HG03460 (cell line): ENCODE measurements around the gene ZMIZ1.

Experiments used
- ATAC-seq: cut with Tn5 transposase; IDR thresholded peaks from one replicate; pipeline ENCODE4 v1.9.1; 2021; ENCODE audit not compliant: unreplicated experiment

Gene ZMIZ1

DNA sequence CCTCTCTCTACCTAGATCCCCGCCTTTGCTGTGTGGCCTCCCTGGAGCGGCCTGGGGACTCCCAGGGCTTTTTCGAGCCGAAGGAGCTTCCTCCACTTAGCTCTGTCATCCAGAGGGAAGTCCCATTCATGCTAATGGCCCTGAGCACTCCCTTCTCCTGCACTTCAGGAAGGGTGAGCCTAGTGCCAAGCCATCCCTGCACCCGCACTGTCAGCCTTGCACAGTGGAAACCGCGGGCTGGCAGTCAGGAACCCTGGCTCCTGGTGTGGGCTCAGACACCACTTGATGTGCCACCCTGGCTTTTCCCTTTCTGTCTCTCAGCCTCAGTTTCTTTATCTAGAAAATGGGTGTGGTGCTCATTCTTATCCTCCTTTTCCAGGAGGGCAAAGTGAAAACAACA lies 131.6 kb downstream of the ZMIZ1 start:
- no peak for ATAC-seq

DNA sequence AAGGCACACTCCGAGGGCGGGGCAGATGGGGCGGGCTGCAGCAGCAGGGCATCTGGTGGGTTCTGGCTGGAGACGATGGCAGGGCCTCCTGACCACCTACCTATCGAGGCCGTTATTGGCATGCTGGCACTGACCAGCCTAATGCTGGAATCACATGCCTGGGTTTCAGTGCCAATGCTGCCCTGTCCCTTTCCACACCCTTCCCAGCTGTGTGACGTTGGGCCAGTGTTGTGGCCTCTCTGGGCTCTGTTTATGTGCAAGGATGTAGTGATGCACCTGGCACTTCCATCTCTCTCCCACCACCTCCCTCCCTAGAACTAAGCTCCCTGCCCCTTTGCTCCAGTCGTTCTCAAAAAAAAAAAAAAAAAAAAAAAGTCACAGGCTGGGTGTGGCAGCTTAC lies 132.9 kb downstream of the ZMIZ1 start:
- ATAC-seq: no peak

DNA sequence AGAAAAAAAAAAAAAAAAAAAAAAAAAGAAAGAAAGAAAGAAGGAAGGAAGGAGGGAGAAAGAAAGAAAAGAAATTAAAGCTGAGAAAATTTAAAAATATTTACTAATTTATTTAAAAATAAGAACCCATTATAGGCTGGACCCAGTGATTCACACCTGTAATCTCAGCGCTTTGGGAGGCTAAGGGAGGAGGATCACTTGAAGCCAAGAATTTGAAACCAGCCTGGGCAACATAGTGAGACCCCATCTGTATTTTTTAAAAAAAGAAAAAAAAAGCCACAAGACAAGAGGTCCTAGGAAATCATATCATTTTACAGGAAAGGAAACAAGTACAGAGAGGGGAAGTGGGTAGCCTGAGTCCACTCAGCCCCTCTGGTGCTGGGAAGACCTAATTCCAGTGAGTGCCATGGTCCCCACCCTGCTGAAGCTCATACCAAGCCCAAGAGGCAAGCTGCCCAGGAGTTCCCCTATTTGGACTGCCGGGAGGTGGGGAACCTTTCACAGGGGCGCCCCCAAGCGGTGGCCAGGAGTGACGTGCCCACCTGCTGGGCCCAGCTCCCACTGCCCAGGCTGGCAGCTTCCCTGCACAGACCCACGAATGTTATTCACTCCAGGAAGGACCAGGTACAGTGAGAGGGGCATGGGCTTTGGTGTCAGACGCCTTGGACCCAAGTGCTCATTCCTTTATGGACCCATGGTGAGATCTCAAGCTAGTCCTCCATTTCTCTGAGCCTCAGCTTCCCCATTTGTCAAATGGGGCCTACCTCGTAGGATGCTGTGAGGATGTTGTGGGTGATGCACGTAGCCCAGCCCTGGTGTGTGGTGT lies 133.6 kb downstream of the ZMIZ1 start:
- no peak for ATAC-seq

DNA sequence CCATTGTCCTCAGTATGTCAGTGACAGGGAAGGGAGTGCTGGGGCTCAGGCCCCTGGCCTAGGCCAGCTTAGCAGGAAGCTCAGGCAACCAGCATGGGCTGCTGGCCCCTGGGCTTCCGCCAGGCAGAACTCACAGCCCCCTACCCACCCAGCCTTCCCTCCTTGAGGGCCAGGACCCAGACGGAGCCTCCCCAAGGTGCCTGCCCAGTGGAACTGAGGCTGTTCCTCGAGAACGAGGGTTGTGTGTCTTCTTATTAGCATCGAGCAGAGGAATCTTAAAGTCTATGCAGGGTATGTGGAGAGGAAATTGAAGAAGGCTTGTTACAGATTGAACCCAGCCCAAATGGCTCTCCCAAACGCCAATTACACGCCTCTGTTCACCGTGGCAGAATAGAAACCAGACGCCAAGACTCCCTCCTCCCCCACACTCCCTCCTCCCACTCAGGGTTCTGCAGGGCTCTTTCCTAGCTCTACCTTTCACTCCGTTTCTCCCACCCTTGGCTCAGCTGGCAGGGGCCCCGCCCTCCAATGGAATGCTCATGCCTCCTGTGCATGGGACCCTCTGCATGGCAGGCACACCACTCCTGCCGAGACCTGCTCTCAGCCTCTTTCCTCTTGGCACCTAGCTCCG lies 134.4 kb downstream of the ZMIZ1 start:
- no peak for ATAC-seq

DNA sequence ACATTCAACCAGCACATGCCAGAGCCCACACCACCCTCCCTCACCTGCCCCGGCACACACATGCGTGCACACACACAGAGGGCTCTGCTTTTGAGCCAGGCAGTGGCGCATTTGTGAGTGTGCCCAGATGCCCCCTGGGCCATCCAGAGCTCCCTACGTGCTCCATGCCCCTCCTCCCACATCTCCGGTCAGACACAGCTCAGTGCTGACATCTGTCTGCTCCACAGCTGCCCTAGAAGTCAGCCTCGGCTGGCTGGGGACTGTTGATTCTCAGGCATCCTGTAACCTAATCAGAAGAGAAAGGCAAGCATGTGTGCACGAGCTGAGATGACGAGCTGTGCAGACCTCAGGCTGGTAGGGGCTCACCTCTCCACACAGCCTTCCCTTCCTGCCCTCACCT lies 135.1 kb downstream of the ZMIZ1 start:
- ATAC-seq: no peak

DNA sequence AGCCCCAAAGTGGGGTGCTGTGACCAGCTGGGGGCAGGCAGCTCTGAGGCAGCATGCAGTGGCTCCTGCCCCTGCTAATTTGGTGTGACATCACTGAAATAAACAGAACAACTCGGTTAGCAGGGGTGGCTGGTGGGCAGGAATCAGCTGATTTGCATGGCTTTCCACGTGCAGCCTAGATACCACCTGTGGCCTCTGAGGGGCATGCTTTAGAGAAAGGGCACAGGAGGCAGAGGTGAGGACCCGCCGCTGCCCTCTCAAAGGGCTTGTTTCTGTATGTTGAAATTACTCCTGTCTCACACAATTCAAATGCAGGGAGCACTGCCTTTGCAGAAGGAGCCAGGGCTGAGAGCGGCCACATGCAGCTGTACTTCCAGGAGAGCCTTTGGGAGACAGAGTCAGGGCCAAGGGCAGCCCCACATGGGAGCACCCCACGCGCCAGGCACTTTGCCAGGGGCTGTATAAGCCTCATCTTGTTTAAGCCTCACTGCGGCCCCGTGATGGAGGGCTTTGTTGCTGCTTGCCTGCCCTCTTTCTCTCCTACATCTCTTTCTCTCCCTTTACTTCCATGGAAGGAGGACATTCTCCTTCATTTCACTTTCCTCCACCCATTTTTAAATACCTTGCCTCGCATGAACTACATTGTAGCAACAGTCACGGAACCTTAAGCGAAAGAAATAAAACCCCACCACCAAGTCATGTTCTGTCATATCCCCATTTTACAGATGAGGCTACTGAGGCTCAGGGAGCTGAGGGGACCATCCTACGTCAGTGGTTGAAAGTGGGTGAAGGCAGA lies 137.7 kb downstream of the ZMIZ1 start:
- no peak for ATAC-seq

DNA sequence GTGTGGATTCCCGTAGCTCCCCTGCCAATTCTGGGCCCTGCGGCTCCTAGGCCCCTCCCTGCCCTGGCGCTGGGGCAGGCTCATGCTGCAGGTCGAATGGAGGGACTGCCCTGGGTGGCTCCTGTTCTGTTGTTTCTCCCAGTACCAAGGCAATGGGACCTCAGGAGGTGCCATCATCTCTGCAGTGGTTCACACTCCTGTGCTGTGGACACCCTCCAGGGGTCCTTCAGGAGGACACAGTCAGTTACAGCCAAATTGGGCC lies 138.3 kb downstream of the ZMIZ1 start:
- ATAC-seq: no peak

DNA sequence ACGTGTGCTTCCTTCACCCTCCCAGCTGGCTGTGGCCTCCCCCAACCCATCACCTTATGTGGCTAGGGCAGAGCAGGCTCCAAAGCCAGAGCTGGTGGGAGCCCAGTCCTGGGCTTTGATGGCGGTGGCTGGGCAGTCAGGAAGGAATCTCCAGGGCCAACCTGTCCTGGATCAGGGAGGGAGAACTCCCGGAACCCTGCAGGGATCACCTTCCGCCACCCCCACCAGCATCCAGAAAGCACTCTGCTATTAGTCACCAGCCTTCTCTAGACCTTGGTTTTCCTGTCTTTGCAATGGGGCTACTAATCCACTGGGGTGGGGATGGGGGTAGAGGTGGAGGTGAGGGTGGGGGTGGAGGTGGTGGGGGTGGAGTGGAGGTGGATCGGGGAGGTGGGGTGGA lies 139.0 kb downstream of the ZMIZ1 start:
- ATAC-seq: no peak

DNA sequence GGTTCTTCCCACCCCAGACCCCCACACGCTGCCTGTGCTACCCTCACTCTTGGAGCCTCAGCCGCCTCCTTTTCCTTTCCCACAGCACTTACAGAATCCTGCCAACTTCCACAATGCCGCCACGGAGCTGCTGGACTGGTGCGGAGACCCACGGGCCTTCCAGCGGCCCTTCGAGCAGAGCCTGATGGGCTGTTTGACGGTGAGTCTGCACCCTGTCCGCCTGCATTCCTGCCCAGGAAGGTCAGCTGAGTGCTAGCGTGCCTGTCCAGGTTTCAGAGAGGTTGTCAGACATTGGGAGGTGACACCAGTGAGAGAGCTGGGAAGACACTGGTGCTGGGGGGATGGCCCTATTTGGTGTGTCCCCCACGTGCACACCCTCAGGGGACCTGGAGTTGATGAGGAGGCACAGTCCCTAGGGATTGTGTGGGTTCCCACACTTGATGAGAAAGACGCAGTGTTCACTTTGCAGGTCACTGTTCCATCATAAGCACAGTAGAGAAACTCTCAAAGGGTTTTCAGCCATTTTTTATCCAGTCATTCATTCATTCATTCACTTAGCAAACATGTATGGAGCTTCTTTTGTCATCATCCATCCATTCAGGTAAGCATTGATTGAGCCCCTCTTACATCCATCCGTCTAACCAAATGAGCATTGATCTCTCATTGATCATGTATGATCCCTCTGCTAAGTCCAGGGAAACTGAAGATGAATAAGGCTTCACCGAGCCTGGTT lies 139.7 kb downstream of the ZMIZ1 start:
- ATAC-seq: no peak

DNA sequence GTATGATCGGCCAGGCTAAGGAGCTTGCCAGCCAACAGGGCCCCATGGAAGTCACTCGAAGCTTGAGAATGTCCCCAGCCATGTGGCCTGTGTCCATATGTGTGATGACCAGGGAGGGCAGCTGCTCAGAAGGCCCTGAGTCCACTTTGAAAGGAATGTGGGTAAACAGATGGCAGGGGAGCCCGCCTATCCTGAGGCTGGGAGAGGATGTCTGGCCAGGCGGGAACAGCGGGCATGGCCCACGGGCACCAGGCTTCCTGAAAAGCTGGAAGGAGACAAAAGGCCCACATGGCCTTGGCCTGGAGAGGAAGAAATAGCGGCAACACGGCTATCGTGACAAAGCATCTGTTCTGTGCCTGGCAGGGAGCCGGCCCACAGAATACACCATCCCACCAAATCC lies 140.6 kb downstream of the ZMIZ1 start:
- no peak for ATAC-seq

DNA sequence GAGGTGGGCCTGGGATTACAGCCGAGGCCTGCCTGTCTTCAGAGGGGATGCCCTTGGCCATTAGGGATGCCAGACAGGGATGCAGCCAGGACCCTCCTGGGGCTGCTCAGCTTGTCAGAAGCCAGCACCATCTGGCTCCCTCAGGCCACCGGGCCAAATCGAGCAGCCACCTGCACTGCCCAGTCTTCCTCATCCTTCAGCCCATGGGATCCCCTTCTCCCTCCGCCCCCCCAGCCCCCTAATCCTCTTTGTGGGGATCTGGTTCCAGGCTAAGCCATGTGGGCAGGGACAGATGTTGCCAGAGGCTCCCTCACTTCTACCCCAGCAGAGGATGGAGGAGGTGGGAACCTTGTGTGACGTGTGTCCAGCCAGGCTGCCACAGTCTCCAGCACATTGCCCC lies 141.1 kb downstream of the ZMIZ1 start:
- no peak for ATAC-seq

DNA sequence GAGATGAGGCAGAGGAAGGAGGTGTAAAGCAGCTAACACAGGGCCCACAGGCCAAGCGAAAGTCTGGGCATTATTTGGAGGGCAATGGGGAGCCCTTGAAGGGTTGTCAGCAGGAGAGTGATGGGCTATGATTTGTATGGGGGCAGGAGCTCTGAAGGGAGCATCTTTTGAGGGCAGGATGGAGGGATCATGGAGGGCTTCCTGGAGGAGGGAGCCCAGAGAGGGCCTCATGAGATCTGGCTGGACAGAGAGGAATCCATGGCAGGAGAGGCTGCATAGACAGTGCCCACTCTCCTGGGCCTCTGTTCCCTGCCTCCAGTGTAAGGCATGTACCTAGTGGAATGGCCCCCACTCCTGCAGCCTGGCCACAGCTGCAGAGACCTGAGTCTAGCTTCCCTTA lies 141.9 kb downstream of the ZMIZ1 start:
- no peak for ATAC-seq

DNA sequence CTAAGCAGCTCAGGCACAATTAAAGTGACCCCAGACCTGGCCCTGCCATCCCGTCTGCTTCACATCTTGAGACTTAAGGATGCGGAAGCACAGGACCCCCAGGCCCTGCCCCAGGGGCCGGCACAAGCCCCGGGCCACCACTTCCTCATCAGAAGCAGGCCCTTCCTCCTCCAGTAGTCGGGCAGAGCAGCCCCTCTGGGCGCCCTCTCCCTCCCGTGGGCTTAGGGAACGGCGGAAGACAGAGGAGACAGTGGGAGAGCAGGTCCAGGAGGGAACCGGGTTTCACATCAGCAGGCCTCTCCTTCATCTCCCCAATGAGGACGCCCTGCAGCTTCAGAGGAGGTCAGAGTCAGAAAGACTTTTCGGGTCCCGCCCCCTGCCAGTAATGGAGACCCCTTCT lies 142.8 kb downstream of the ZMIZ1 start:
- ATAC-seq: no peak

DNA sequence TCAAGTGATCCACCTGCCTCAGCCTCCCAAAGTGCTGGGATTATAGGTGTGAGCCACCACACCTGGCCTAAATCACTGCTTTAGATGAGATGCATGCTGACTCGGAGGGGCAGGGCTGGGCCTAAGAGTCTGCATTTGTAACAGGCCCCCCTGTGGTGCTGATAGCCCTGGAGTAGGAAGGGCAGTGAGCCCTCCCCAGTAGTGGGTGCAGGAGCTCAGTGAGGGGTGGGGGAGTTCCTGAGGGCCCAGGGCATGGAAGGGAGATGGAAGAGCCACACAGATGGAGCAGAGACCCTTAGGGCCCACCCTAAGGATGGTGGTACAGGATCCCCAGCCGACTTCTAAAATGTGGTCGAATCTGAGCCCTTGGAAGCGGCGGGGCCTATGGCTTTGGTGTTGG lies 146.8 kb downstream of the ZMIZ1 start:
- no peak for ATAC-seq

DNA sequence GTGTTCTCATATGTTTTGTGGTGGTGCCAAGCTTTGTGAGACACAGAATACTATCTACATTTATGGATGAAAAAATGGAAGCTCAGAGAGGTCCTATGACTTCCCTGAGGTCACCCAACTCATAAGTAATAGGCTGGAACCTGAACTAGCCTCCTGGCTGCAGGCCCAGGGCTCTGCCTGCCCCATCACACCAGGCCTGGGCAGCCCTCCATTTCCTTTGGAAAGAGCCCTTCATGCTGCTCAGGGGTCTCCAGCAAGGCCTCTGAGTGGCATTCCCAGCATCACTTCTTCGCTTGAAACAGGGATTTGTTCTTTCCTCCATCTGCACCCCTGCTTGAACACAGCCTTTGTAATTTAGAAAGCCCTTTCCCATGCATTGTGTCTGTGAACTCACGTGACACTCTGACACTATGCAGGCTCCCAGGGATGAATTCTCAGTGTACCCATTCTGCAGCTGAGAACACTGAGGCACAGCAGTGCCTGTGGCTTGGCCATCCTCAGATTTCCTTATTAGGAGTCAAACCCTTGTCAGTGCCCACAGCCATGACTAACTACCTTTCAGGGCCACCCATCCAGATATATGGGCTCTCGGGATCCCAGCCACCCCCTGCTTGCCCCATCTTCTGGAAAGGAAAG lies 150.7 kb downstream of the ZMIZ1 start:
- ATAC-seq: no peak

DNA sequence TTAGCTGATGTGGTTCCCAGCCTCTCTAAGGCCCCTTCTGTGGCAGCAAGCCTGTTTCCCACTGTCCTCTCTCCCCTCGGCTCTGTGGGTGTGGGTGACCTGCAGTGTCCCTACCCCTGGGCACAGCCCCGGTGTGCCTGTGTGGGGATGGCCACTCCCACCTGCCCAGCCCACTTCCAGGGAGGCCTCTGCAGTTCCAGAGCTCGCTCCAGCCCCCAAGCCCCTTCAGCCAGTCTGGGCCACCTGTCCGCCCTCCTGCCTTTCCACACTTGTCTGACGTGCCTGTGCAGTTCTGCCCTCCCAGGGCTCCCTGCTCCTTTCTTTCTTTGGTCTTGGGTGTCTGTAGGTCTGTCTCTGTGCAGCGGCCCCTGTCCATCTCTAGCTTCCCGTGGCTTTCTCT lies 151.5 kb downstream of the ZMIZ1 start:
- ATAC-seq: no peak

DNA sequence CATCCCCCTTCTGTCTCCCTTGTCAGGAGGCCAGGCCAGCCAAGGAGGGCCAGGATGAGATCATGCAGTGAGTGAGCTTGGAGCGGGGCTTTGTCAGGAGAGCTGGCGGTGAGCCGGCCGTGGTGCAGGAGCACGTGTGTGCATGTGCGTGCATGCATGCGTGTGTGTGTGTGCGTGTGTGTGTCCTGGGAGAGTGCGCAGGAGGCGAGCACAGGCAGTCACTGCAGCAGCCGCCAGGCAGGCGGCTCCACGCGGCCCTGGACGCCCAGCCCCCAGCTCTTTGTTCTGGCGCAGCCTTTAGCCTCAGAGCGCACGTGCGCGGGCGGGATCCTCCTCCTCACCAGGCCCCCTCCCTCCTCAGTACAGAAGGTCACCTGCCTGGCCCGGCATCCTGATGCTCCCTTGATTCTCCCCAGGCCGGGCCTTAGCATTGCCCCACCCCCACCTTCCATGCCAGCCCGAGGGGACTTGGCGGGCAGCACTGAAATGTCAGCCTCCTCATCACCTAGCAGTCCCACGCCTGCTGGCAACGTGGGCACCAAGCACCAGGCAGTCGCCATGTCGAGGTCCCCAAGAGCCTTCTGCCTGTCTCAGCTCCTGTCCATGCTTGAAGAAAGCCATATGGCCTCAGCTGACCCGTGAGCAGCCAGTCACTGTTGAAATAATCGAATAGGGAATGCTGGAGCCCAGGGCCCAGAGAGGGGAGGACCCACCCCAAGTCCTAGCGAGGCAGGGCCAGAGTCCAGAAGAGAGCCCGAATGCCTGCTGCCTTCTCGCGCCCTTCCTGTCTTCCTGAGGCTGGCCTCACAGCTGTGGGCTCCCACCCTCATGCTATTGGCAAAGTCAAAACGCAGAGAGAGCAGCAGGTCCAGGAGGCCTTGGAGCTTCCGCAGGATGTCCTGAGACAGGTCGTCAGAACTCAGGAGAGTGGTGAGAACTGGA lies 152.6 kb downstream of the ZMIZ1 start:
- no peak for ATAC-seq

DNA sequence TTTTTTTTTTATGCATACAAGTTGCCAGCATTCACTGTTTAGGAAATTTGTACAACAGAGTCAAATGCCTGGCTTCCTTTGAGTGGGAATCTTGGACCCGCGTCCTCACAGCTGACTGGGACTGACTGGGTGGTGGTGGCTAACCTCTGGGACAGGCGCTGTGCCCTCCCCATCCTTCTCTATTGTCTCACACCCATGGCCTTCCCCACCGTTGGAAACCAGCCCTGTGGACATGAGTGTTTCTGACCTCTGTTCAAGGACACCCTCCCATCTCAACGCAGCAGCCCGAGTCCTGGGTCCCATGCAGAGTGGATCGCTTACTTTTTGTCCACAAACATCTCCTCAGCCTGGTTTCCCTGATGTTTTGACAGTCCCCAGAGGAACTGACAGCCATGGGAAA lies 153.4 kb downstream of the ZMIZ1 start:
- ATAC-seq: no peak

DNA sequence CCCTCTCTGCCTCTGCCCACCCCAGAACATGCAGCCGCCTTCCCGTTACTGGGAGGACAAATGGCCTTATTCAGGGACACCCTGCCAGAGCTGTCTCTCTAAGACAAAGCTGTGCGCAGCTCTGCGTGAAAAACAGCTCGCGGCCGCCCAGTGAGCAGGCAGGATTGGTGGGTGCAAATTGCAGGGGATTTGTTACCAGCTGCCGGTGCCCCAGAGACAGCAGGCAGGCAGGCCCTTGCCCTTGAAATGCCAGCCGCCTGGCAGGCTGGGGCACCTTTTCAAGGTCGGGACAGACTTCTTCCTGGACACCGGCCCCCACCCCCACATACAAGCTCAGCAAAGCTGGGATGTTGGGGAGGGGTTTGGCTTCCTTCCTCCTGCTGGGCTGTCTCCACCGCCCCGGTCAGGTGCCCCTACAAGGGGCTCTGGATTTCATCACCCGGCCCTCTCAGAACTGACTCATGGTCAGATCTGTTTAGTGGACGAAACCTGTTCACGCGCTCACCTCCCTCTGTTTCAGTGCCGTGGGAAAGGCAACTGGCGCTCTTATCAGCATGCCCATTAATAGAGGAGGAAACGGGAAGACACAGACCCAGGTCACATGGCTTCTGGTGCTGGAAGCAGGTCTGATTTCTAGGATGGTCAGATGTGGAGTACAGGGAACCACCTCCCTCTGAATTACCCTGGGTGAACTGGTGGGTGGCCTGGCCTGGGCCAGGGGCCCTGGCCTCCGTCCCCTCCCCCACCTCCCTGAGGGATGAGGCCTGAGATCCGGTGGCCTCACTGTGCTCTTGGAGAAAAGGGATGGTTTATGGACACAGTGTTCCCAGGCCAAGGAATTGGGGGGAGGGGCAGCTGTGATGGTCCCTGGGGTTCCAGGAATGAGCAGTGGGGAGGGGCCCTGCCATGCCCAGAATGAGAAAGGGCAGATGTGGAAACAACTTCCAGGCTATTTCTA lies 154.6 kb downstream of the ZMIZ1 start:
- no peak for ATAC-seq
